Retinal pigment epithelial cell (primary cell): Measurements from ENCODE around the gene TERF2IP.

ENCODE experiments used
- DNase-seq: peaks from one replicate; pipeline ENCODE4 v3.0.0-alpha.2; 2010; ENCODE audit warnings: low read depth
- H3K4me3 ChIP-seq: 2 replicates; pipeline ENCODE4 v1.5.1; 2011; ENCODE audit warnings: mild to moderate bottlenecking, low read length, control low read depth, moderate library complexity
- TF ChIP-seq, protein P1 (sequence below): conservative IDR thresholded peaks from 2 replicates; pipeline ENCODE4 v1.5.1; 2011; ENCODE audit warnings: low read depth, low read length, control low read depth, inconsistent platforms

The TERF2IP gene

DNA sequence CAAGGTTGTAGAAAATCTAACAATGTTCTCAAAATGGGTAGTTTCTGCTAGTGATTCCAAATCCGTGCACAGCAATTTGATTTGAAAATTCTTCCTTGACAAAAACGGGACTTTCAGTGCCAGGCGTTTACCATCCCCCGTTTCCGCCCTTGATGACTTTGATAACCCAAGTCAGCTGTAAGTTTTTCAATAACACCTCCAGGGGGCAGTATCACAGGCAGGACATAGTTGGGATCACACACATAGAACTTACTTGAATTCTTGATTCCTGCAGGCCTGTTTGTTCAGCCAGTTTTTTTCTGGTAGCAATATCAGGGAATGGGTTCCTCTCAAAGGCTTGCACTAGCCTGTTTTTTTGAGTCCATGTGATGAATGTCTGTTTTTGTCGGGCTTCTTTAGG lies 48.1 kb downstream of the TERF2IP start:
- TF ChIP-seq, protein P1, sequence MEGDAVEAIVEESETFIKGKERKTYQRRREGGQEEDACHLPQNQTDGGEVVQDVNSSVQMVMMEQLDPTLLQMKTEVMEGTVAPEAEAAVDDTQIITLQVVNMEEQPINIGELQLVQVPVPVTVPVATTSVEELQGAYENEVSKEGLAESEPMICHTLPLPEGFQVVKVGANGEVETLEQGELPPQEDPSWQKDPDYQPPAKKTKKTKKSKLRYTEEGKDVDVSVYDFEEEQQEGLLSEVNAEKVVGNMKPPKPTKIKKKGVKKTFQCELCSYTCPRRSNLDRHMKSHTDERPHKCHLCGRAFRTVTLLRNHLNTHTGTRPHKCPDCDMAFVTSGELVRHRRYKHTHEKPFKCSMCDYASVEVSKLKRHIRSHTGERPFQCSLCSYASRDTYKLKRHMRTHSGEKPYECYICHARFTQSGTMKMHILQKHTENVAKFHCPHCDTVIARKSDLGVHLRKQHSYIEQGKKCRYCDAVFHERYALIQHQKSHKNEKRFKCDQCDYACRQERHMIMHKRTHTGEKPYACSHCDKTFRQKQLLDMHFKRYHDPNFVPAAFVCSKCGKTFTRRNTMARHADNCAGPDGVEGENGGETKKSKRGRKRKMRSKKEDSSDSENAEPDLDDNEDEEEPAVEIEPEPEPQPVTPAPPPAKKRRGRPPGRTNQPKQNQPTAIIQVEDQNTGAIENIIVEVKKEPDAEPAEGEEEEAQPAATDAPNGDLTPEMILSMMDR, result no peak
- no peak for DNase-seq
- no peak overlapping the region for H3K4me3 ChIP-seq

DNA sequence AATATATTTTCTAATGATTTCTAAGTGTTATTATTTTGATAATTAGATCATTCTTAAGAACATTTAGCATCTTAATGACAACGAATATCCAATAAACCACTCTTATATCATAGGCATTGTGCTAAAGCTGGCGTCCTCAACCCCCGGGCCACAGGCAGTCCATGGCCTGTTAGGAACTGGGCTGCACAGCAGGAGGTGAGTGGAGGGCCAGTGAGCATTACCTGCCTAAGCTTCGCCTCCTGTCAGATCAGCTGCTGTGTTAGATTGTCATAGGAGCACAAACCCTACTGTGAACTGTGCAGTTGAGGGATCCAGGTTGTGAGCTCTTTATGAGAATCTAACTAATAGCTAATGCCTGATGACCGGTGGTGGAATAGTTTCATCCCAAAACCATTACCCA lies 50.0 kb downstream of the TERF2IP start:
- DNase-seq, result no peak
- TF ChIP-seq, protein P1, result no peak
- no peak overlapping the region for H3K4me3 ChIP-seq

DNA sequence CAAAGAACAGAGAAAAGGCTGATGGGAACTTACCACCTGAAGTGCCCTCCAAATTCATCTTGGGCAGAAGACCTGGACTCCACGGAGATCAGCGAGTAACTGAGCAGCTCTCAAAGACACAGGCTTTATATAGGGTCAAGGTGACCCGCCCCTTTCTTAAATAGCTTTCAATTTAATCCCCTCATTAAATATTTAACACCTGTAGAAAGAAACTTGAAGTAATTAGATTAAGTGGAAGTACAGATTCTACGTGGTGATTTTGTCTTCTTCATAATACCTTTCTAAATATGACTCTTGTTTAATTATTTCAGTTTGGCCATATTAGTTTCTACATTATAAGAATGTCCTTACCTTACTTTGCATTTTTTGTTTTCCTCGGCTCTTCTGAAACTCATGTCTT lies 53.8 kb downstream of the TERF2IP start, which contains the start of gene DUXB:
Gene DUXB, minus strand, starts transcription at position 101 of the 400 bp plus-strand sequence. Its CDS starts 43 bp downstream, at position 58.
- no peak within 1 kb of the TSS for H3K4me3 ChIP-seq
- TF ChIP-seq, protein P1, result no peak
- no peak for DNase-seq

DNA sequence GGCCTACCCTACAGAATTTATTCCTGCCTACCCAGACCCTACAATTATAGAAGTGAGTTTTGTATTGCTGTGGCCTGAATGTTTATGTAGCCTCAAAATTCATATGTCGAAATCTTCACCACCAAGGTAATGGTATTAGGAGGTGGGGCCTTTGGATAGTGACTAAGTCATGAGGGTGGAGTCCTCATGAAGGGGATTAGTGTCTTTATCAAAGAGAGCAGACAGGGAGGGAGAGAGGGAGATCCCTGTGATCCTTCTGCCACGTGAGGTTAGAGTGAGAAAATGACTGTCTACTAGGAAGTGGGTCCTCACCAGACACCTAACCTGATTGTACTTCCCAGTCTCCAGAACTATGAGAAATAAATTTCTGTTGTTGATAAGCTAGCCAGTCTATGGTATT lies 54.7 kb downstream of the TERF2IP start:
- H3K4me3 ChIP-seq, result no peak overlapping the region

DNA sequence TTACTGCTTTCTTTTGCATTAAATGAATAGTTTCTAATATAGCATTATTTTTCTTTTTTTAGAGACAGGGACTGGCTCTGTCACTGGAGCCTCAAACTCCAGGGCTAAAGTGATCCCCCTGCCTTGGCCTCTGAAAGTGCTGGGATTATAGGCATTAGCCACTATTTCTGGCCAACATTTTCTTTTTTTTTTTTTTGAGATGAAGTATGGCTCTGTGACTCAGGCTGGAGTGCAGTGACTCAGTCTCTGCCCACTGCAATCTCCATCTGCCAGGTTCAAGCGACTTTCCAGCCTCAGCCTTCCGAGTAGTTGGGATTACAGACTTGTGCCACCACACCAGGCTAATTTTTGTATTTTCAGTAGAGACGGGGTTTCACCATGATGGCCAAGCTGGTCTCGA lies 55.7 kb downstream of the TERF2IP start:
- TF ChIP-seq, protein P1, result no peak
- no peak for DNase-seq
- no peak overlapping the region for H3K4me3 ChIP-seq

More for the DNA sequence above, 54.7 kb downstream of the TERF2IP start:
- TF ChIP-seq, protein P1, result no peak
- DNase-seq, result no peak
